Body of pancreas (tissue), 4 donors: ENCODE data around the gene SLC38A10. TPM values are rescaled to one million over a fixed set of nuclear protein-coding genes. Genes with fewer than 3 reads are reported as not detected.
"Not testable (repeated sequence)": the region's sequence is repeated elsewhere in the genome, so short reads cannot be mapped to it uniquely, and the experiment has no call there.

Experiments used
- ATAC-seq: fragments of 150-250 bp; one replicate; pipeline ENCODE4 v1.9.1; 2016
- DNase-seq, 4 donors: peaks; one replicate each; pipeline ENCODE4 v3.0.0-alpha.2; 2019
- H3K27ac ChIP-seq, 4 donors: fragments of 200-600 bp; sonication (generic); 1 replicate in 3 of 4; 2 replicates in 1 of 4; pipeline versions ENCODE4 v1.5.1 to v1.6.1; 2016 to 2019; ENCODE audit warnings: mild to moderate bottlenecking in 1 of 4, mixed read lengths in 1 of 4, moderate library complexity in 1 of 4
- H3K27me3 ChIP-seq, 2 donors: fragments of 200-600 bp; sonication (generic); one replicate each; pipeline ENCODE4 v1.6.0; 2016; ENCODE audit warnings: mild to moderate bottlenecking in 1 of 2
- H3K36me3 ChIP-seq, 2 donors: fragments of 200-600 bp; sonication (generic); replicated peaks in 1 of 2; 2 replicates each; pipeline ENCODE4 v1.5.1; 2016; ENCODE audit warnings: low read depth in 2 of 2; ENCODE audit not compliant: insufficient read depth in 1 of 2
- H3K4me1 ChIP-seq: fragments of 200-600 bp; sonication (generic); one replicate; pipeline ENCODE4 v1.6.0; 2016
- H3K4me3 ChIP-seq, 2 donors: fragments of 200-600 bp; sonication (generic); 1 replicate in 1 of 2; 2 replicates in 1 of 2; pipeline ENCODE4 v1.5.1; 2016 to 2019
- H3K9me3 ChIP-seq, 3 donors: fragments of 200-600 bp; sonication (generic); 1 replicate in 2 of 3; 2 replicates in 1 of 3; pipeline ENCODE4 v1.5.1; 2016
- POLR2A ChIP-seq, 3 donors: fragments of 450-650 bp; IDR thresholded peaks; one replicate each; pipeline ENCODE4 v1.6.1; 2016; ENCODE audit warnings: antibody characterized with exemption in 3 of 3, mild to moderate bottlenecking in 2 of 3
- WGBS, 2 donors: methylation state at CpG; one replicate each; pipeline ENCODE4 v1.1.5; 2017; 5-methylcytosine and 5-hydroxymethylcytosine counted together
- intact Hi-C: fragments of 100-400 bp; cut with DNase I; formaldehyde crosslinking; loops from one replicate; pipeline ENCODE4 v1.15.1; 2023
- total RNA-seq, 2 donors: library from RNA; depleted of rRNA; stranded (reverse); fragments of >200 nt; gene quantifications; one replicate each; pipeline ENCODE4 v1.1.0, GENCODE V29; 2016
- TF ChIP-seq, protein P1 (sequence below), 7 experiments: fragments of 450-650 bp in 4 of 7; fragments of 200-600 bp in 3 of 7; sonication (generic) in 3 of 7; IDR thresholded peaks; one replicate each; pipeline ENCODE4 v1.5.1; 2016 to 2019; ENCODE audit warnings: antibody characterized with exemption in 7 of 7

Gene SLC38A10
- total RNA-seq, 2 donors from 2014 or later: 102 to 203 TPM

DNA sequence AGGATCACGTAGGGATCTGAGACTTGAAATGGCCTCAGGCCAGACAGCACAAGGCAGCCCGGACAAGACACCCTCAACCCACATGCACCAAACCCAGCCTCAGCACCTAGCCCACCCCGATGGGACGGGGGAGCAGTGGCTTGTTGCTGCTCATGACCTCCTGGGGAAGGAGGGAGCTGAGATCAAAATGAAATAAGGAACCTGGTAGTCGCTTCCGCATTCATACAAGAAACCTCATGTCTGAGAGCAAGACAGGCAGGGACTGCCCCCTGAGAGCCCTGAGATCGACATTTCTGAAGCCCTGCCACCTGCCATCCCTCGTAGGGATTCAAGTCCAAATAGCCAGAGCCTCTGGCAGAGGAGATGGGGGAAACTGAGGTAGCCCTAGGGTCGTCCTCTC, 66.7 kb downstream of the SLC38A10 start:
- no peak for TF ChIP-seq POLR2A (IDR thresholded peaks at IDR 0.05)
- TF ChIP-seq, protein P1, sequence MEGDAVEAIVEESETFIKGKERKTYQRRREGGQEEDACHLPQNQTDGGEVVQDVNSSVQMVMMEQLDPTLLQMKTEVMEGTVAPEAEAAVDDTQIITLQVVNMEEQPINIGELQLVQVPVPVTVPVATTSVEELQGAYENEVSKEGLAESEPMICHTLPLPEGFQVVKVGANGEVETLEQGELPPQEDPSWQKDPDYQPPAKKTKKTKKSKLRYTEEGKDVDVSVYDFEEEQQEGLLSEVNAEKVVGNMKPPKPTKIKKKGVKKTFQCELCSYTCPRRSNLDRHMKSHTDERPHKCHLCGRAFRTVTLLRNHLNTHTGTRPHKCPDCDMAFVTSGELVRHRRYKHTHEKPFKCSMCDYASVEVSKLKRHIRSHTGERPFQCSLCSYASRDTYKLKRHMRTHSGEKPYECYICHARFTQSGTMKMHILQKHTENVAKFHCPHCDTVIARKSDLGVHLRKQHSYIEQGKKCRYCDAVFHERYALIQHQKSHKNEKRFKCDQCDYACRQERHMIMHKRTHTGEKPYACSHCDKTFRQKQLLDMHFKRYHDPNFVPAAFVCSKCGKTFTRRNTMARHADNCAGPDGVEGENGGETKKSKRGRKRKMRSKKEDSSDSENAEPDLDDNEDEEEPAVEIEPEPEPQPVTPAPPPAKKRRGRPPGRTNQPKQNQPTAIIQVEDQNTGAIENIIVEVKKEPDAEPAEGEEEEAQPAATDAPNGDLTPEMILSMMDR (IDR thresholded peaks at IDR 0.05): no peak
- peaks cover 4 to 10% of the 10 kb centered on the region in 2 donors for H3K36me3 ChIP-seq
- no peaks in the 10 kb centered on the region for H3K9me3 ChIP-seq
- 69 to 82% methylated on average over 9 of the region's 9 CpGs for WGBS, 2 donors
- peaks cover 6% of the 10 kb centered on the region for H3K4me1 ChIP-seq
- ATAC-seq (no peak), DNase-seq (no peak)
- no peak overlapping the region for H3K27ac ChIP-seq
- intact Hi-C loops: no loop called here
- H3K27me3 ChIP-seq: no peaks in the 10 kb centered on the region
- no peak overlapping the region for H3K4me3 ChIP-seq

DNA sequence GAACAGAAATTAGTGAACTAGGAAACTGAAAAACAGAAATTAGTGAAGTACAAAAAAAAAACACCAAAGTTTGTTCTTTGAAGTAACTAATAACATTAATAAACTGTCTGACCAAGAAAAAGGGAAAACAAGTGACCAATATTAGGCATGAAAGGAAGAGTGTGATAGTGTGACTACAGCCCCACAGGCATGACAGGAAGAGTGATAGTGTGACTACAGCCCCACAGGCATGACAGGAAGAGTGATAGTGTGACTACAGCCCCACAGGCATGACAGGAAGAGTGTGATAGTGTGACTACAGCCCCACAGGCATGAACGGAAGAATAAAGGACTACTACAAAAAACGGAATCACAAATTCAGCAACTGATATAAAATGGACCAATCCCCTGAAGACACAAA, 67.5 kb downstream of the SLC38A10 start:
- intact Hi-C loops, H3K27me3 ChIP-seq, H3K9me3 ChIP-seq, H3K36me3 ChIP-seq, H3K4me1 ChIP-seq, H3K27ac ChIP-seq, DNase-seq, H3K4me3 ChIP-seq, ATAC-seq: not testable (repeated sequence)
- 66 to 69% methylated on average over 2 of the region's 2 CpGs for WGBS, 2 donors

DNA sequence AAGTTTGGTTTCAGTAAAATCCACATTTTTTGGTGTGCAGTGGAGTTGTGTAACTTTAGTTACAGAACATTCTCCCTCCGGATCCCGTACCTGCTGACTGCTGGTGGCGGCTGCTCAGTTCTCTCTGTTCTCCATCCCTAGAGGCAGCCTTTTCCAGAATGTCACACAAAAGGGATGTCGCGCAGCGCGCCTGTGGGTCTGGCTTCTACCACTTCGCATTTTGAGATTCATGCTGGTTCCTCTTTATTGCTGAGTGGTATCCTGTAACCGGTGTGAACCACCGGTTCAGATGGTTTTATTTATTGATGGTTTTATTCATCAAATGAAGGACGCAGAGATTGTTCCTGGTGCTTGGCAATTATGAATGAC, 71.4 kb downstream of the SLC38A10 start:
- ATAC-seq: no peak
- intact Hi-C loops: no loop called here
- DNase-seq: no peak

DNA sequence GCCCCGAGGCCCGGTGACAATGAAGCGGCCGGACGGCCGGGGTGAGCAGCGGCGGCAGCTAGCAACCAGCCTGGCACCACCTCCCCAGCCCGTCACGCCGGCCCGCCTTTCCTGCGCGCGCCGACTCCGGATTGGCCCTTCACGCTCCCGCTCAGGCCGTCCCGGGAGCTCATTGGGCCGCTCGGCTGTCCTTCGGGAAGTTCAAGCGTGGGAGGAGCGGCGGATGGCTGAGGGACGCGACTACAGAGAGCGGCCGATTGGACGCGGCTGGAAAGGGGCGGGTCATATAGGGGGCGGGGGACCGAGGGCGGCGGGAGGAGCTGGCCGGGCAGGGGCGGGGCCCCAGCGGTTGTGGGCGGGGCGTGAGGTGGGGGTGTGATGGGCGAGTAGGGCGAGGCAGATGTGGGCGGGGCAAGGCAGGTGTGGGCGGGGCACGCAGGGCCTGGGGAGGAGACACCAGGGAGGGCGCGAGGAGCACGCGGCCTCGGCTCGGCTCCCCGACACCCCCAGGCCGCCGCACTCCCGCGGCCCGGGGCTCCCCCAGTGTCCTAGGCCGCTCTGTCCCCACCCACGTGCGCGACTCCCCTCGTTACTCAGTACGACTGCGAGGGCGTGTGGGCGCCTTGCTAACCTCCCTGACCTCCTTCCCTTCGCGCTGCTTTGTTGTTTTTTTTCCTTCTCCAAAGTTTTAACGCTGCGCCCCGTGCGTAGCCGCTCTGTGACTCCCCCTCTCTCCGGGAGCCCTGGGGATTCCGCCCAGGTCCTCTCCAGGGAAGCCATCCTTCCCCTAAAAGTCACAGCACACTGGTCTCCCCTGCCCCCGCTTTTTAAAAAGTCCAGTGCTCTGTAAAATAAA, 72.0 kb downstream of the SLC38A10 start, which contains the start of gene CEP131:
TSS of gene CEP131 (minus strand) at position 60 of the 856 bp plus-strand sequence. CDS start 2,909 bp downstream, outside the sequence.
- peak within 1 kb of the TSS; percentile 31 to 58 for H3K4me3 ChIP-seq
- no peaks in the 10 kb centered on the region for H3K36me3 ChIP-seq
- TF ChIP-seq POLR2A (IDR thresholded peaks at IDR 0.05): peak in 1 of 3 donors; percentile 30
- TF ChIP-seq, protein P1 (IDR thresholded peaks at IDR 0.05): no peak
- H3K4me1 ChIP-seq: peaks cover 23% of the 10 kb centered on the region
- ATAC-seq (peak; percentile 98), DNase-seq (peak; percentile 99)
- no peaks in the 10 kb centered on the region for H3K27me3 ChIP-seq
- peak within 1 kb of the TSS in 1 of 4 donors; percentile 2 for H3K27ac ChIP-seq
- intact Hi-C loops: no loop called here
- 1 to 4% methylated on average over 29 to 54 of the region's 79 CpGs for WGBS, 2 donors
- no peaks in the 10 kb centered on the region for H3K9me3 ChIP-seq

More for the DNA sequence above, 71.4 kb downstream of the SLC38A10 start:
- Histone ChIP-seq H3K9me3 (no peaks in the 10 kb centered on the region), H3K4me3 (no peak overlapping the region), H3K36me3 (no peaks in the 10 kb centered on the region), H3K27ac (peak overlapping the region in 1 of 4 donors; percentile 2), H3K4me1 (peaks cover 23% of the 10 kb centered on the region), H3K27me3 (no peaks in the 10 kb centered on the region)
- WGBS, 2 donors: 21% methylated on average over 11 of the region's 11 CpGs
- TF ChIP-seq POLR2A (IDR thresholded peaks at IDR 0.05): no peak
- TF ChIP-seq, protein P1 (IDR thresholded peaks at IDR 0.05): no peak

DNA sequence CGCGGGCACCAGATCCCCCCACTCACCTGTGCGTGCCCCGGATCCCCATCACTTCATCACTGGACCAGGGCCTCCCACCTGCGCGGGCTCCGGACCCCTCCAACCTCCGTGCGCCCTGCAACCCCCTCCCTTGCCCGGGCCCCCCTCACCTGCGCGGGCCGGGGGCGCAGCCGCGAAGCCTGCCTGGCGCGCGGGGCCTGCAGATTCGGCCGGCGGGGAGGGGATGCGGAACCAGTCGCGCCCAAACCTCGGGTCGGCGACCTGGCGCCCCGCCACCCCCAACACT, 72.5 kb downstream of the SLC38A10 start:
- 0 to 2% methylated on average over 8 to 20 of the region's 30 CpGs for WGBS, 2 donors
- H3K4me1 ChIP-seq: peaks cover 23% of the 10 kb centered on the region
- no peaks in the 10 kb centered on the region for H3K36me3 ChIP-seq
- ATAC-seq: peak; percentile 0
- no peak for DNase-seq
- peak overlapping the region; percentile 31 to 58 for H3K4me3 ChIP-seq
- H3K27ac ChIP-seq: no peak overlapping the region
- TF ChIP-seq, protein P1 (IDR thresholded peaks at IDR 0.05): no peak
- TF ChIP-seq POLR2A (IDR thresholded peaks at IDR 0.05): no peak
- intact Hi-C loops: no loop called here
- H3K9me3 ChIP-seq: no peaks in the 10 kb centered on the region
- no peaks in the 10 kb centered on the region for H3K27me3 ChIP-seq
